ENCODE measurements around the gene ZNF771.

- TF ChIP-seq, protein P1, sequence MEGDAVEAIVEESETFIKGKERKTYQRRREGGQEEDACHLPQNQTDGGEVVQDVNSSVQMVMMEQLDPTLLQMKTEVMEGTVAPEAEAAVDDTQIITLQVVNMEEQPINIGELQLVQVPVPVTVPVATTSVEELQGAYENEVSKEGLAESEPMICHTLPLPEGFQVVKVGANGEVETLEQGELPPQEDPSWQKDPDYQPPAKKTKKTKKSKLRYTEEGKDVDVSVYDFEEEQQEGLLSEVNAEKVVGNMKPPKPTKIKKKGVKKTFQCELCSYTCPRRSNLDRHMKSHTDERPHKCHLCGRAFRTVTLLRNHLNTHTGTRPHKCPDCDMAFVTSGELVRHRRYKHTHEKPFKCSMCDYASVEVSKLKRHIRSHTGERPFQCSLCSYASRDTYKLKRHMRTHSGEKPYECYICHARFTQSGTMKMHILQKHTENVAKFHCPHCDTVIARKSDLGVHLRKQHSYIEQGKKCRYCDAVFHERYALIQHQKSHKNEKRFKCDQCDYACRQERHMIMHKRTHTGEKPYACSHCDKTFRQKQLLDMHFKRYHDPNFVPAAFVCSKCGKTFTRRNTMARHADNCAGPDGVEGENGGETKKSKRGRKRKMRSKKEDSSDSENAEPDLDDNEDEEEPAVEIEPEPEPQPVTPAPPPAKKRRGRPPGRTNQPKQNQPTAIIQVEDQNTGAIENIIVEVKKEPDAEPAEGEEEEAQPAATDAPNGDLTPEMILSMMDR (conservative IDR thresholded peaks at IDR 0.05; ENCODE audit: low read depth in 2 of 2): no peak
- TF ChIP-seq EZH2 (IDR thresholded peaks at IDR 0.05; ENCODE audit: low read depth, unreplicated experiment) (no peak), REST (IDR thresholded peaks at IDR 0.05; ENCODE audit: unreplicated experiment) (no peak), CREB1 (CRISPR knock-in tag; IDR thresholded peaks at IDR 0.05; ENCODE audit: low read depth) (no peak), POLR2AphosphoS5 (IDR thresholded peaks at IDR 0.05; ENCODE audit: low read depth) (no peak), JUNB (IDR thresholded peaks at IDR 0.05; ENCODE audit: unreplicated experiment) (no peak), ZNF114 (CRISPR knock-in tag; IDR thresholded peaks at IDR 0.05) (no peak)
- TF ChIP-seq, protein P2, sequence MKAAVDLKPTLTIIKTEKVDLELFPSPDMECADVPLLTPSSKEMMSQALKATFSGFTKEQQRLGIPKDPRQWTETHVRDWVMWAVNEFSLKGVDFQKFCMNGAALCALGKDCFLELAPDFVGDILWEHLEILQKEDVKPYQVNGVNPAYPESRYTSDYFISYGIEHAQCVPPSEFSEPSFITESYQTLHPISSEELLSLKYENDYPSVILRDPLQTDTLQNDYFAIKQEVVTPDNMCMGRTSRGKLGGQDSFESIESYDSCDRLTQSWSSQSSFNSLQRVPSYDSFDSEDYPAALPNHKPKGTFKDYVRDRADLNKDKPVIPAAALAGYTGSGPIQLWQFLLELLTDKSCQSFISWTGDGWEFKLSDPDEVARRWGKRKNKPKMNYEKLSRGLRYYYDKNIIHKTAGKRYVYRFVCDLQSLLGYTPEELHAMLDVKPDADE (IDR thresholded peaks at IDR 0.05): no peak
Measured at GRCh38 chr16:30437511-30438046, 30.2 kb downstream of the ZNF771 start.
